ENCODE data around the gene CCDC92. TPM values are rescaled to one million over a fixed set of nuclear protein-coding genes. Genes with fewer than 3 reads are reported as not detected.

Gene CCDC92, protein sequence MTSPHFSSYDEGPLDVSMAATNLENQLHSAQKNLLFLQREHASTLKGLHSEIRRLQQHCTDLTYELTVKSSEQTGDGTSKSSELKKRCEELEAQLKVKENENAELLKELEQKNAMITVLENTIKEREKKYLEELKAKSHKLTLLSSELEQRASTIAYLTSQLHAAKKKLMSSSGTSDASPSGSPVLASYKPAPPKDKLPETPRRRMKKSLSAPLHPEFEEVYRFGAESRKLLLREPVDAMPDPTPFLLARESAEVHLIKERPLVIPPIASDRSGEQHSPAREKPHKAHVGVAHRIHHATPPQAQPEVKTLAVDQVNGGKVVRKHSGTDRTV
- total RNA-seq, result 10 to 100 TPM; 11.5 to 12.7 TPM
- polyA plus RNA-seq (2013, experiment 1 of 2), result 33.1 TPM
- 36.4 TPM for polyA plus RNA-seq (2013, experiment 2 of 2)
- 3.9 to 67.0 (median 18.6) reads per million in 172 experiments for total RNA-seq

GRCh38 chr12:123972457-123973401, at the start of gene CCDC92, which contains the start of gene ZNF664:
TSS of gene CCDC92 (minus strand) at chr12:123972831. CDS start at chr12:123944305, 28,526 bp downstream.
TSS of gene ZNF664 (plus strand) at chr12:123973215. CDS start at chr12:124012145, 38,930 bp downstream.
- H3K4me3 Mint-ChIP-seq, result peak within 1 kb of the TSS; percentile 97
- ATAC-seq (ENCODE audit: poor library complexity), result peak; percentile 74
- Histone ChIP-seq H3K4me1 (ENCODE audit: insufficient read depth, low read length) (peaks cover 13% of the 10 kb centered on the region), H3K4me3 (ENCODE audit: low read length) (peak within 1 kb of the TSS; percentile 58), H3K36me3 (ENCODE audit: insufficient read depth, low read length) (peaks cover 3% of the 10 kb centered on the region), H3K27ac (ENCODE audit: low read depth in 1 of 2, low read length in 2 of 2) (peak within 1 kb of the TSS in 1 of 2 donors; percentile 38), H3K27me3 (ENCODE audit: control insufficient read depth in 1 of 2, insufficient read depth in 2 of 2, low read length in 2 of 2) (no peaks in the 10 kb centered on the region), H3K9me3 (ENCODE audit: control insufficient read depth in 1 of 2, insufficient read depth in 1 of 2, low read length in 2 of 2) (no peaks in the 10 kb centered on the region)
- no peaks in the 10 kb centered on the region for H3K27me3 Mint-ChIP-seq
- no peaks in the 10 kb centered on the region for H3K9me3 Mint-ChIP-seq
- ChIA-PET POLR2A (interaction anchor here (0.5 to 2.4 kb wide), 9 partner anchors 11 to 248 kb away, joined by 3 to 13 read pairs (median 4); no protein-coding TSS in a partner anchor), CTCF (interaction anchor here (2.0 kb wide), 1 partner anchor 68 kb away, joined by 6 read pairs; no protein-coding TSS in a partner anchor)
- peak; percentile 89 to 98 (median 96) for DNase-seq
- H3K4me1 Mint-ChIP-seq (ENCODE audit: low read depth), result peaks cover 48% of the 10 kb centered on the region
- no peak for TF ChIP-seq CTCF (IDR thresholded peaks at IDR 0.05)
- intact Hi-C loops (cut with DNase I, micrococcal nuclease), result loop anchor here (2.0 to 10.0 kb wide), 4 partner anchors 40 to 1738 kb away; partner anchors contain the start of genes DHX37 (in 1 of the 2) and NCOR2 (in 1 of the 2)
- H3K27ac Mint-ChIP-seq, result peak within 1 kb of the TSS; percentile 91
- H3K36me3 Mint-ChIP-seq (ENCODE audit: low read depth), result peaks cover 19% of the 10 kb centered on the region

DNA sequence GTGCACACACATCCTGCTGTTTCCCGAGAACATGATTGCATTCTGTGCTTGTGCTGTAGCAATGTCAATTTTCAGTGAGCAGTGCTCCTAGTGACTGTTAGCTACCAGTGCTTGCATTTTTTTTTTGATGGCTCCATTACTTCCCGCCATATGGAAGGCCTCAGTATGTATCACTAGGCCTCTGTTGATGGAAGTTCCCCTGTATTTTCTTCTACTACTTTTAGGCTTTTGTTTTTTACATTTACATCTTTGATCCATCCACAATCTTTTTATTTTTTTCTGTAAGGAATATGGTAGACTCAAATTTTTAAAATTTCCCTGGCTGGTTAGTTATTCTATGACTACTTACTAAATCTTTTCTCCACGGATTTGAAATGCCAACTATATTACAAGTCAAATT, 49.5 kb upstream of the CCDC92 start:
- DNase-seq (no peak), ATAC-seq (ENCODE audit: poor library complexity) (no peak)
- H3K36me3 ChIP-seq (ENCODE audit: insufficient read depth, low read length), result no peaks in the 10 kb centered on the region
- Mint-ChIP-seq H3K4me1 (ENCODE audit: low read depth) (no peaks in the 10 kb centered on the region), H3K36me3 (ENCODE audit: low read depth) (no peaks in the 10 kb centered on the region), H3K27me3 (no peaks in the 10 kb centered on the region), H3K9me3 (no peaks in the 10 kb centered on the region), H3K4me3 (no peak overlapping the region), H3K27ac (no peak overlapping the region)
- ChIA-PET POLR2A (no interaction called here), CTCF (interaction anchor here (0.6 kb wide), 1 partner anchor 30 kb away, joined by 3 read pairs; no protein-coding TSS in a partner anchor)
- no peak overlapping the region for H3K4me3 ChIP-seq (ENCODE audit: low read length)
- no peaks in the 10 kb centered on the region for H3K9me3 ChIP-seq (ENCODE audit: control insufficient read depth in 1 of 2, insufficient read depth in 1 of 2, low read length in 2 of 2)
- H3K4me1 ChIP-seq (ENCODE audit: insufficient read depth, low read length), result no peaks in the 10 kb centered on the region
- TF ChIP-seq CTCF (IDR thresholded peaks at IDR 0.05), result no peak
- no peaks in the 10 kb centered on the region for H3K27me3 ChIP-seq (ENCODE audit: control insufficient read depth in 1 of 2, insufficient read depth in 2 of 2, low read length in 2 of 2)
- intact Hi-C loops (cut with DNase I, micrococcal nuclease), result loop anchor here in 1 of 2 experiments (1.0 kb wide), 1 partner anchor 21 kb away; no protein-coding TSS in a partner anchor
- H3K27ac ChIP-seq (ENCODE audit: low read depth in 1 of 2, low read length in 2 of 2), result no peak overlapping the region

DNA sequence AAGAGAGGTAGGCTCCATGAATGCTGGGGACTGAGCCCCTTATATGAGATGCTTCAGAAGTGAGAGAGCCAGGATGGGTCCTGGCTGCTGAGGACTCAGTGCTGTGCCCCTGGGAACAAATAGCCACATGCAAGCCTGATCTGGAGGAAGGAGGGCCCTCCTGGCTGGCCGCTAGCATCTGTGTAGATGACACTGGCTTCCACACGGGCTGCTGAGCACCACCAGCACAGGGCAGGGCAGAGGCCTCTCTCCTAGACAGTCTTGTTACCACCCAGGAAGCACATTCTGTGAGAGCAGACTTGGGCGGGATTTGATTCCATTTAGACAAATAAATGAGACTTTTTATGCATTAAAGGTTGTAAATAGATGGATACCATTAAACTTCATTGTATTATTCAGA, 48.4 kb upstream of the CCDC92 start:
- Histone ChIP-seq H3K4me3 (ENCODE audit: low read length) (no peak overlapping the region), H3K27me3 (ENCODE audit: control insufficient read depth in 1 of 2, insufficient read depth in 2 of 2, low read length in 2 of 2) (no peaks in the 10 kb centered on the region), H3K27ac (ENCODE audit: low read depth in 1 of 2, low read length in 2 of 2) (no peak overlapping the region), H3K9me3 (ENCODE audit: control insufficient read depth in 1 of 2, insufficient read depth in 1 of 2, low read length in 2 of 2) (no peaks in the 10 kb centered on the region), H3K36me3 (ENCODE audit: insufficient read depth, low read length) (no peaks in the 10 kb centered on the region), H3K4me1 (ENCODE audit: insufficient read depth, low read length) (no peaks in the 10 kb centered on the region)
- no peaks in the 10 kb centered on the region for H3K4me1 Mint-ChIP-seq (ENCODE audit: low read depth)
- ChIA-PET POLR2A (no interaction called here), CTCF (no interaction called here)
- H3K27me3 Mint-ChIP-seq, result no peaks in the 10 kb centered on the region
- no peak for TF ChIP-seq CTCF (IDR thresholded peaks at IDR 0.05)
- H3K36me3 Mint-ChIP-seq (ENCODE audit: low read depth), result no peaks in the 10 kb centered on the region
- DNase-seq (no peak), ATAC-seq (ENCODE audit: poor library complexity) (no peak)
- intact Hi-C loops (cut with DNase I, micrococcal nuclease), result no loop called here
- H3K9me3 Mint-ChIP-seq, result no peaks in the 10 kb centered on the region
- H3K27ac Mint-ChIP-seq, result no peak overlapping the region
- no peak overlapping the region for H3K4me3 Mint-ChIP-seq
